Measurements from ENCODE around the gene ANKRD49. TPM values are rescaled to one million over a fixed set of nuclear protein-coding genes. Genes with fewer than 3 reads are reported as not detected.

ANKRD49 gene
- polyA plus RNA-seq, 4 donors, result 14.2 to 33.8 (median 26.7) TPM

Other genes with a start within 250 kb of the ANKRD49 start
- gene IZUMO1R, start 189.4 kb upstream of the ANKRD49 start, polyA plus RNA-seq, result not detected
- under 1 TPM in 2 of 4 donors, not detected in 2; 0.13 TPM for gene GPR83, start 92.6 kb upstream of the ANKRD49 start, polyA plus RNA-seq
- 10 to 100 TPM in 1 of 4 donors, 1 to 10 TPM in 3; 1.1 to 24.3 (median 3.9) TPM for gene MRE11, start 140 bp upstream of the ANKRD49 start, polyA plus RNA-seq
- gene C11orf97, start 18.5 kb downstream of the ANKRD49 start, polyA plus RNA-seq, result under 1 TPM in 1 of 4 donors, not detected in 3; 0.09 TPM
- 10 to 100 TPM in 2 of 4 donors, 1 to 10 TPM in 2; 6.0 to 22.4 (median 12.3) TPM for gene FUT4, start 49.9 kb downstream of the ANKRD49 start, polyA plus RNA-seq
- gene PIWIL4, start 73.4 kb downstream of the ANKRD49 start, polyA plus RNA-seq, result 10 to 100 TPM in 3 of 4 donors, 1 to 10 TPM in 1; 8.0 to 23.5 (median 16.2) TPM